Mesenchymal stem cell (in vitro differentiated cells and primary cell): ENCODE results near the gene BRD2.

Experiments used
- DNase-seq: peaks from one replicate; pipeline ENCODE4 v3.0.0-alpha.2; 2013
- H2AFZ ChIP-seq: one replicate; pipeline ENCODE4 v1.6.1; 2013; ENCODE audit warnings: low read depth, mild to moderate bottlenecking, control low read depth, inconsistent platforms, low read length, moderate library complexity
- H2AK5ac ChIP-seq: 2 replicates; pipeline ENCODE4 v1.6.1; 2013; ENCODE audit warnings: low read length, moderate library complexity, mild to moderate bottlenecking, inconsistent platforms; ENCODE audit not compliant: severe bottlenecking
- H2BK120ac ChIP-seq: one replicate; pipeline ENCODE4 v1.6.1; 2013; ENCODE audit warnings: low read depth, mild to moderate bottlenecking, inconsistent platforms, low read length, moderate library complexity
- H2BK12ac ChIP-seq, 2 experiments: one replicate each; pipeline ENCODE4 v1.6.1; 2013; ENCODE audit warnings: inconsistent platforms in 2 of 2, low read length in 2 of 2, mild to moderate bottlenecking in 2 of 2, moderate library complexity in 2 of 2, control low read depth in 1 of 2
- H2BK15ac ChIP-seq: one replicate; pipeline ENCODE4 v1.6.1; 2013; ENCODE audit warnings: mild to moderate bottlenecking, low read depth, inconsistent platforms; ENCODE audit not compliant: poor library complexity, severe bottlenecking
- H2BK5ac ChIP-seq: 2 replicates; pipeline ENCODE4 v1.6.1; 2013; ENCODE audit warnings: low read depth, mild to moderate bottlenecking, low read length, control low read depth, inconsistent platforms; ENCODE audit not compliant: poor library complexity, severe bottlenecking
- H3K14ac ChIP-seq, 2 experiments: one replicate each; pipeline ENCODE4 v1.6.1; 2013; ENCODE audit warnings: inconsistent platforms in 2 of 2, low read length in 2 of 2, control low read depth in 1 of 2, mild to moderate bottlenecking in 1 of 2, moderate library complexity in 1 of 2
- H3K18ac ChIP-seq, 2 experiments: one replicate each; pipeline ENCODE4 v1.6.1; 2013; ENCODE audit warnings: inconsistent platforms in 2 of 2, low read length in 2 of 2, control low read depth in 1 of 2, low read depth in 1 of 2, mild to moderate bottlenecking in 1 of 2
- H3K23ac ChIP-seq, 2 experiments: one replicate each; pipeline ENCODE4 v1.6.1; 2013; ENCODE audit warnings: inconsistent platforms in 2 of 2, low read length in 2 of 2, mild to moderate bottlenecking in 2 of 2, moderate library complexity in 2 of 2, control low read depth in 1 of 2
- H3K27ac ChIP-seq: 2 replicates; pipeline ENCODE4 v1.5.1; 2013; ENCODE audit warnings: mild to moderate bottlenecking, moderate library complexity, low read length, control low read depth, inconsistent platforms; ENCODE audit not compliant: poor library complexity, severe bottlenecking
- H3K27me3 ChIP-seq, 2 experiments: 2 replicates each; pipeline versions ENCODE4 v1.6.1 to v1.7.0; 2013; ENCODE audit warnings: low read length in 2 of 2, mild to moderate bottlenecking in 2 of 2, moderate library complexity in 2 of 2, control low read depth in 1 of 2, inconsistent platforms in 1 of 2; ENCODE audit not compliant: control insufficient read depth in 1 of 2, insufficient read depth in 1 of 2
- H3K36me3 ChIP-seq, 2 experiments: 2 replicates each; pipeline versions ENCODE4 v1.6.1 to v1.7.0; 2013; ENCODE audit warnings: low read length in 2 of 2, control low read depth in 1 of 2, inconsistent platforms in 1 of 2, low read depth in 1 of 2, mild to moderate bottlenecking in 1 of 2; ENCODE audit not compliant: insufficient read depth in 2 of 2, control insufficient read depth in 1 of 2
- H3K4ac ChIP-seq, 2 experiments: one replicate each; pipeline ENCODE4 v1.6.1; 2013; ENCODE audit warnings: inconsistent platforms in 2 of 2, low read length in 2 of 2, mild to moderate bottlenecking in 2 of 2, moderate library complexity in 2 of 2, control low read depth in 1 of 2, low read depth in 1 of 2
- H3K4me1 ChIP-seq: 2 replicates; pipeline ENCODE4 v1.6.1; 2013; ENCODE audit warnings: low read depth, low read length, control low read depth; ENCODE audit not compliant: control insufficient read depth, insufficient read depth
- H3K4me2 ChIP-seq: 2 replicates; pipeline ENCODE4 v1.6.1; 2013; ENCODE audit warnings: low read length, mild to moderate bottlenecking, inconsistent platforms; ENCODE audit not compliant: poor library complexity, severe bottlenecking
- H3K4me3 ChIP-seq, 2 experiments: 2 replicates each; pipeline versions ENCODE4 v1.5.1 to v1.7.0; 2013; ENCODE audit warnings: low read length in 2 of 2, mild to moderate bottlenecking in 2 of 2, control low read depth in 1 of 2, low read depth in 1 of 2; ENCODE audit not compliant: insufficient read depth in 1 of 2
- H3K79me1 ChIP-seq: replicated peaks from 2 replicates; pipeline ENCODE4 v1.6.1; 2013; ENCODE audit warnings: mild to moderate bottlenecking, control low read depth, low read length, inconsistent platforms; ENCODE audit not compliant: poor library complexity, severe bottlenecking
- H3K9ac ChIP-seq: 2 replicates; pipeline ENCODE4 v1.7.0; 2013; ENCODE audit warnings: mild to moderate bottlenecking, low read length, moderate library complexity
- H3K9me3 ChIP-seq: 2 replicates; pipeline ENCODE4 v1.7.0; 2013; ENCODE audit warnings: mild to moderate bottlenecking, low read length; ENCODE audit not compliant: control insufficient read depth
- H4K8ac ChIP-seq: one replicate; pipeline ENCODE4 v1.6.1; 2013; ENCODE audit warnings: inconsistent platforms, mild to moderate bottlenecking, low read length, moderate library complexity
- H4K91ac ChIP-seq: one replicate; pipeline ENCODE4 v1.6.1; 2013; ENCODE audit warnings: mild to moderate bottlenecking, low read length, inconsistent platforms
- WGBS: methylation state at CpG from one replicate; pipeline ENCODE4 v1.1.7; 2013; ENCODE audit warnings: mixed read lengths; 5-methylcytosine and 5-hydroxymethylcytosine counted together

Gene BRD2

DNA sequence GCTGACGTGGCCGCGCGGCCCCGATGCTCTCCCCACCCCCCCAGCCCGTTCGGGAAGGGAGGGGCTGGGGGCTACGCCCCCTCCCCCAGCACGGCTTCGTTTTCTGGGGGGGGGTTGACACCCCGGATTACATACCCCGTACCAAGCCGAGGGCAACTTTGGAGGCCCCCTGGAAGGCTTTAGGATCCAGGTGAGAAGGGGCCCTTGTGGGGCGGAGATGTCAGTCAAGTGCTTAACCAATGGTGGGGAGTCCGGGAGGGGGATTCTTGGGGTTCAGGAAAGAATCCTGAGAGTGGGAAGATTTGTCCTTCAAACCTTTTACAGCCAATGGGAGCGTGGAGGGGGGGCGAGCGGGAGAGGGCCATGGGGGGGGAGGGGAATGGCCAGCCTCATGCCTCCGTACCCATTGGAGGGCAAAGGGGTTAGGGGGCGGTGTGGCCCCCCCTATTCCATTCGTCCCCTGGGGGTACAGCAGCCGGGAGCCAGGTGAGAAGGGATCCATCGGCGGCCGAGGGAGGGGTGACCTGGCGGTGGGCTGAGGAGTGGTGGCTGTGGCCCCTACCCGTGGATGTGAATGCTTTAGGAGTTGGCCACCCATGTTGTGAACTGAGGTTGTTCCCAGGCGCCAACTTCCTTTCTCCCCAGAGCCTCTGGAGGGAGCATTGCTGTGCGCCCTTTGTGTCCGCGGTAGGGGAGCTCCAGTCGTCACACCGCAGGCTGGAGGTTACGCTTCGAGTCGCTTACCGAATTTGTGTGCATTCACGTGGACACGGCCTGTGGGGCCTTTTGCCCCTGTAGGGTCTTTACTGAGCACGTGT, 682 bp downstream of the BRD2 start:
- Histone ChIP-seq H3K23ac (peak overlapping the region; percentile 81 to 90), H2BK120ac (peak overlapping the region; percentile 100)
- under 1% methylated on average over 40 of the region's 40 CpGs for WGBS

DNA sequence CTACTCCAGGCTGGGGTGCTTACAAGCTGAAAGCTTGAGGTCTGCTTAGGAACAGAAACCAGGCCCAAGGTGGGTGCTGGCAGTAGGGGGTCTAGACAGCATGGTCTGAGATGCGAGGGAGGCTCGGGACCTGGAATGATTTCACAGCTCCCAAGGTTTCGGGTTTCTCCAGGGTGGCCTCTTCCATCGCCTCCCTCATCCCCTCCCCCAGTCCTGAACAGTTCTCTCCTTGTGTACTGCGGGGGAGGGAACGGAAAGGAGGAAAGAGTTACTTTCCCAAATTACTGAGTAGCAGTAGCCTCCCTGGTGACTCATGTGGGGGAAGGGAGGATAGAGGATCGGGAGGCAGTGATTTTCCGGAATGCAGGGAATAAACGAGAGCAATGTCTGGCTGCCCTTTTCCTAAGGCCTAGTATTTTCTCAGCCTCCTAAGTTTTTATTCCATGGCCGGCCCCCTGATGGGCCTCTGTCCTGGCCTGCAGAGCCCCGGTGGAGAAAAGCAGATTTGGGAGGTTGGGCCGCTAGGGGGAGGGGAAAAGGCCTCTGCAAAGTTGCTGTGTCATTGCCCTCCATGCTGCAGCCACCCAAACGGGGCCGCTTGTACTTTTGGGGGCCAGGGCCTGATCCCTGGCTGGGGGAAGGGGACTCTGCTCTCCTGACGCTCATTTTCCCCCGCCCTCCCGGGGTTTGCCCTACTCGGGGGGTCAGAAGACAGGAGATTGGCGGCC, 1.5 kb downstream of the BRD2 start:
- WGBS: 0% methylated on average over 14 of the region's 19 CpGs
- no peak overlapping the region for H2AFZ ChIP-seq
- no peaks in the 10 kb centered on the region for H3K27me3 ChIP-seq
- H3K18ac ChIP-seq: peak overlapping the region; percentile 99 to 100
- H3K27ac ChIP-seq: peak overlapping the region; percentile 99
- peak overlapping the region; percentile 97 to 98 for H3K14ac ChIP-seq
- H4K91ac ChIP-seq: peak overlapping the region; percentile 98
- H3K9ac ChIP-seq: peak overlapping the region; percentile 100
- H3K79me1 ChIP-seq: peaks cover 3% of the 10 kb centered on the region
- peak overlapping the region; percentile 69 to 96 for H3K4me3 ChIP-seq
- peaks cover 16 to 23% of the 10 kb centered on the region in 2 experiments for H3K36me3 ChIP-seq
- H2BK15ac ChIP-seq: peak overlapping the region; percentile 83
- H2AK5ac ChIP-seq: peak overlapping the region; percentile 97
- H2BK120ac ChIP-seq: peak overlapping the region; percentile 100
- peak overlapping the region; percentile 67 for H3K4me2 ChIP-seq
- no peaks in the 10 kb centered on the region for H3K9me3 ChIP-seq
- H3K23ac ChIP-seq: peak overlapping the region; percentile 90 to 91
- H3K4ac ChIP-seq: peak overlapping the region; percentile 99 to 100
- H3K4me1 ChIP-seq: peaks cover 4% of the 10 kb centered on the region
- peak; percentile 95 for DNase-seq
- peak overlapping the region; percentile 78 to 99 for H2BK12ac ChIP-seq
- H4K8ac ChIP-seq: peak overlapping the region; percentile 100
- peak overlapping the region; percentile 92 for H2BK5ac ChIP-seq

More for the DNA sequence above, 682 bp downstream of the BRD2 start:
- no peaks in the 10 kb centered on the region for H3K27me3 ChIP-seq
- peak overlapping the region in 1 of 2 experiments; percentile 98 for H3K14ac ChIP-seq
- DNase-seq: peak; percentile 93
- peak overlapping the region; percentile 98 for H4K91ac ChIP-seq
- peak overlapping the region; percentile 99 for H3K27ac ChIP-seq
- peak overlapping the region; percentile 92 for H2BK5ac ChIP-seq
- H2BK15ac ChIP-seq: peak overlapping the region; percentile 83
- peak overlapping the region; percentile 100 for H4K8ac ChIP-seq
- peak overlapping the region; percentile 67 for H3K4me2 ChIP-seq
- peaks cover 9 to 15% of the 10 kb centered on the region in 2 experiments for H3K36me3 ChIP-seq
- H3K9ac ChIP-seq: peak overlapping the region; percentile 100
- H3K18ac ChIP-seq: peak overlapping the region; percentile 99 to 100
- peak overlapping the region; percentile 97 for H2AK5ac ChIP-seq
- peak overlapping the region; percentile 99 to 100 for H3K4ac ChIP-seq
- peak overlapping the region; percentile 69 to 96 for H3K4me3 ChIP-seq
- peaks cover 4% of the 10 kb centered on the region for H3K4me1 ChIP-seq
- H3K79me1 ChIP-seq: peaks cover 3% of the 10 kb centered on the region
- peak overlapping the region; percentile 14 to 99 for H2BK12ac ChIP-seq
- no peaks in the 10 kb centered on the region for H3K9me3 ChIP-seq
- H2AFZ ChIP-seq: no peak overlapping the region

DNA sequence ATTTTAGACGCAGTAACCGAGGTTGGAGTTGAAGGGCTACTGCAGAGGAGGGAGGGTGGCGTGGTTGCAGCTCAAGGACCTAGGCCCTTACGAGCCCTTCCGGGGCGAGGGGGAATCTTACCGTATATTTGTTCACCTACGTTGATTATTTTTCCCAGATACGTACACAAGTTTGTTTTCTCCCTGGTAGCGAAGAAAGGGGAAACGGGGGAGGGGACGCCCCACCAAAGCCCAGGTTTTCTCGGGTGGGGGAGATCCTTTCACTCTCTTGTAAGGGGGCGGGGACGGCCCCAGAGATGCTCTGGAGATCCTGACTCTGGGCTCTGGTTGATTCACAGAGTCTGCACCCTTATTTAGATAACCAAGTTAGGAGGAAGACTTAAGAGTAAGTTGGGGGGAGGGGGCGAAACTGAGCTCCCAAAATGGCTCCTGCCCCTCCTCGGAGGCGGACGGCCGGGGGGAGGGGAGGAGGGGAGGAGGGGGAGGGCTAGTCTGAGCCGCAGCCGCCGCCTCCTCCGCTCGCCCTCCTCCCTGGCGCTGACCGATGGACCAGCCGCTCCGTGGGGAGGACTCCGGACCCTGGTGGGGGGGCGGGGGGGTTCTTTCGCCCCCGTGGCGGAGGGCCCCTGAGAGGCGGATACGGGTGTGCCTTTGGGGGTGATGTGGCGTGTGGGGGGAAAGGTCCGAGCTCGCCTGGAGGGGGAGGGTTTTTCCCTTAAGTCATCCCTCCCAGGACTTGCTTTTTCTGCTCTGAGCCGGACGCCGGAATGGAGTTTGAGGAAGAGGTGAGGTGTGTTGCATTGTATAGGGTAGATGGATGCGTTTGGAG, 2.2 kb downstream of the BRD2 start:
- Histone ChIP-seq H3K36me3 (peaks cover 18 to 31% of the 10 kb centered on the region in 2 experiments), H3K23ac (peak overlapping the region; percentile 86 to 91), H2AK5ac (peak overlapping the region; percentile 99), H3K4me3 (peak overlapping the region; percentile 69 to 96), H3K18ac (peak overlapping the region; percentile 99 to 100), H2BK120ac (peak overlapping the region; percentile 100), H3K4me2 (peak overlapping the region; percentile 67), H3K9ac (peak overlapping the region; percentile 100), H3K27me3 (no peaks in the 10 kb centered on the region), H2BK12ac (peak overlapping the region; percentile 45 to 78), H3K14ac (peak overlapping the region; percentile 96 to 97), H3K9me3 (no peaks in the 10 kb centered on the region), H4K8ac (peak overlapping the region; percentile 100), H3K4ac (peak overlapping the region; percentile 99 to 100), H3K4me1 (peaks cover 4% of the 10 kb centered on the region), H2BK15ac (peak overlapping the region; percentile 83), H3K27ac (peak overlapping the region; percentile 99), H2AFZ (no peak overlapping the region), H2BK5ac (peak overlapping the region; percentile 93), H4K91ac (peak overlapping the region; percentile 98), H3K79me1 (peaks cover 3% of the 10 kb centered on the region)
- DNase-seq: peak; percentile 93
- WGBS: 3% methylated on average over 29 of the region's 43 CpGs
